IMR-90 (cell line): ENCODE data around the gene SYNE1. TPM values are rescaled to one million over a fixed set of nuclear protein-coding genes. Genes with fewer than 3 reads are reported as not detected.
A peak's percentile ranks its signal among the peaks of the same experiment; 100 is the strongest.

Experiments used
- ATAC-seq: fragments of 200-7000 bp; cut with Tn5 transposase; 2 replicates; pipeline ENCODE4 v1.9.1; 2020; ENCODE audit warnings: low read depth, mild to moderate bottlenecking, moderate library complexity
- BruUV-seq: library from RNA; stranded (reverse); fragments of 400-500 nt; replicated peaks from 2 replicates; lab custom pipeline; 2021; lab: Mats Ljungman, UMichigan
- CTCF ChIA-PET: fragments of 300-600 bp; formaldehyde crosslinking; extraction: SDS; loops from one replicate; lab custom pipeline; 2021; ENCODE audit warnings: antibody characterized with exemption; lab: Yijun Ruan, JAX
- POLR2A ChIA-PET: fragments of 300-600 bp; sonication (Branson Sonifier 250); formaldehyde crosslinking; loops from one replicate; lab custom pipeline; 2022; ENCODE audit warnings: antibody characterized with exemption; ENCODE audit not compliant: unreplicated experiment; lab: Charles Lee
- DNase-seq: peaks from one replicate; pipeline ENCODE4 v3.0.0; 2013
- H2AFZ ChIP-seq: replicated peaks from 2 replicates; pipeline ENCODE3; 2013; ENCODE audit warnings: low read length, mild to moderate bottlenecking; ENCODE audit not compliant: poor library complexity
- H2AK5ac ChIP-seq: 2 replicates; pipeline ENCODE4 v1.6.1; 2013; ENCODE audit warnings: low read depth, low read length, inconsistent platforms
- H2AK9ac ChIP-seq: replicated peaks from 2 replicates; pipeline ENCODE3; 2013; ENCODE audit warnings: mild to moderate bottlenecking, low read depth, low read length, moderate library complexity; ENCODE audit not compliant: poor library complexity
- H2BK120ac ChIP-seq: 2 replicates; pipeline ENCODE4 v1.6.1; 2013; ENCODE audit warnings: low read depth, low read length, inconsistent platforms
- H2BK15ac ChIP-seq: 3 replicates; pipeline ENCODE4 v1.6.1; 2013; ENCODE audit warnings: low read depth, low read length, inconsistent platforms
- H2BK20ac ChIP-seq: 2 replicates; pipeline ENCODE4 v1.6.1; 2013; ENCODE audit warnings: low read depth, mild to moderate bottlenecking, inconsistent platforms, low read length, moderate library complexity
- H2BK5ac ChIP-seq: 2 replicates; pipeline ENCODE4 v1.6.1; 2013; ENCODE audit warnings: mild to moderate bottlenecking, low read depth, low read length, inconsistent platforms; ENCODE audit not compliant: poor library complexity, severe bottlenecking
- H3K14ac ChIP-seq: replicated peaks from 2 replicates; pipeline ENCODE4 v1.6.1; 2013; ENCODE audit warnings: low read depth, low read length, inconsistent platforms
- H3K18ac ChIP-seq: 2 replicates; pipeline ENCODE4 v1.6.1; 2013; ENCODE audit warnings: low read depth, low read length, control low read depth
- H3K23ac ChIP-seq: 2 replicates; pipeline ENCODE4 v1.6.1; 2013; ENCODE audit warnings: low read depth, low read length, inconsistent platforms
- H3K27ac ChIP-seq: 2 replicates; pipeline ENCODE4 v1.5.1; 2013; ENCODE audit warnings: mild to moderate bottlenecking, control low read depth, low read length; ENCODE audit not compliant: insufficient read depth
- H3K27me3 ChIP-seq: 2 replicates; pipeline ENCODE4 v1.6.1; 2013; ENCODE audit warnings: low read length; ENCODE audit not compliant: control insufficient read depth, insufficient read depth
- H3K36me3 ChIP-seq: 2 replicates; pipeline ENCODE4 v1.6.1; 2013; ENCODE audit warnings: low read length, mixed read lengths; ENCODE audit not compliant: control insufficient read depth, insufficient read depth
- H3K4ac ChIP-seq: 2 replicates; pipeline ENCODE4 v1.6.1; 2013; ENCODE audit warnings: low read depth, low read length, inconsistent platforms
- H3K4me1 ChIP-seq: 2 replicates; pipeline ENCODE4 v1.6.1; 2013; ENCODE audit warnings: low read length, mixed read lengths; ENCODE audit not compliant: control insufficient read depth, insufficient read depth
- H3K4me2 ChIP-seq: 2 replicates; pipeline ENCODE4 v1.6.1; 2013; ENCODE audit warnings: low read depth, mild to moderate bottlenecking, control low read depth, low read length, moderate library complexity
- H3K4me3 ChIP-seq: 2 replicates; pipeline ENCODE4 v1.5.1; 2013; ENCODE audit warnings: low read depth, mild to moderate bottlenecking, control low read depth, low read length, moderate library complexity; ENCODE audit not compliant: insufficient read depth
- H3K56ac ChIP-seq: 2 replicates; pipeline ENCODE4 v1.6.1; 2013; ENCODE audit warnings: low read length, inconsistent platforms; ENCODE audit not compliant: insufficient read depth; ENCODE audit errors: extremely low read depth
- H3K79me1 ChIP-seq, 2 experiments: 2 replicates each; pipeline ENCODE4 v1.6.1; 2013; ENCODE audit warnings: low read length in 2 of 2, inconsistent platforms in 1 of 2, low read depth in 1 of 2
- H3K9ac ChIP-seq: 2 replicates; pipeline ENCODE4 v1.6.1; 2013; ENCODE audit warnings: low read depth, low read length, control low read depth
- H3K9me1 ChIP-seq: 2 replicates; pipeline ENCODE4 v1.6.1; 2013; ENCODE audit warnings: low read length, inconsistent platforms; ENCODE audit not compliant: insufficient read depth
- H3K9me3 ChIP-seq: 2 replicates; pipeline ENCODE4 v1.6.1; 2013; ENCODE audit warnings: low read length; ENCODE audit not compliant: control insufficient read depth, insufficient read depth
- H4K20me1 ChIP-seq: 2 replicates; pipeline ENCODE4 v1.6.1; 2013; ENCODE audit warnings: low read length, inconsistent platforms; ENCODE audit not compliant: insufficient read depth
- H4K5ac ChIP-seq: 2 replicates; pipeline ENCODE4 v1.6.1; 2013; ENCODE audit warnings: mild to moderate bottlenecking, low read depth, low read length, control low read depth
- H4K8ac ChIP-seq, 2 experiments: 2 replicates each; pipeline ENCODE4 v1.6.1; 2013; ENCODE audit warnings: low read depth in 2 of 2, low read length in 2 of 2, control low read depth in 1 of 2, inconsistent platforms in 1 of 2
- H4K91ac ChIP-seq: 2 replicates; pipeline ENCODE4 v1.6.1; 2013; ENCODE audit warnings: low read depth, low read length, inconsistent platforms; ENCODE audit not compliant: insufficient read depth
- CEBPB ChIP-seq: IDR thresholded peaks from 2 replicates; pipeline ENCODE4 v1.6.1; 2012; ENCODE audit warnings: low read depth, low read length, improper control_type of control experiment
- CTCF ChIP-seq: conservative IDR thresholded peaks from 2 replicates; pipeline ENCODE4 v1.5.1; 2012; ENCODE audit warnings: mild to moderate bottlenecking, low read depth, low read length, improper control_type of control experiment
- ELK1 ChIP-seq: fragments of 150-350 bp; IDR thresholded peaks from 2 replicates; pipeline ENCODE4 v1.6.1; 2016; ENCODE audit warnings: low read depth, mild to moderate bottlenecking, low read length, moderate library complexity, borderline replicate concordance
- FOS ChIP-seq: fragments of 150-350 bp; IDR thresholded peaks from 2 replicates; pipeline ENCODE4 v1.6.1; 2016; ENCODE audit warnings: low read depth, low read length
- MAFK ChIP-seq: IDR thresholded peaks from 2 replicates; pipeline ENCODE4 v1.6.1; 2012; ENCODE audit warnings: low read depth, low read length, improper control_type of control experiment
- MAZ ChIP-seq: IDR thresholded peaks from 2 replicates; pipeline ENCODE4 v1.6.1; 2012; ENCODE audit warnings: low read depth, mild to moderate bottlenecking, low read length, improper control_type of control experiment, moderate library complexity, borderline replicate concordance
- NFE2L2 ChIP-seq: fragments of 150-350 bp; IDR thresholded peaks from 2 replicates; pipeline ENCODE4 v1.6.1; 2016; ENCODE audit warnings: low read depth, mild to moderate bottlenecking, low read length
- RAD21 ChIP-seq: IDR thresholded peaks from 2 replicates; pipeline ENCODE4 v1.6.1; 2012; ENCODE audit warnings: low read length, improper control_type of control experiment
- RFX5 ChIP-seq: IDR thresholded peaks from 2 replicates; pipeline ENCODE4 v1.8.0; 2012; ENCODE audit warnings: low read depth, mild to moderate bottlenecking, low read length, moderate library complexity
- SMC3 ChIP-seq: fragments of 150-350 bp; IDR thresholded peaks from 2 replicates; pipeline ENCODE4 v1.6.1; 2016; ENCODE audit warnings: low read depth, mild to moderate bottlenecking, antibody characterized with exemption, low read length, moderate library complexity
- USF2 ChIP-seq: fragments of 150-350 bp; IDR thresholded peaks from 2 replicates; pipeline ENCODE4 v1.6.1; 2017; ENCODE audit warnings: mild to moderate bottlenecking, antibody characterized with exemption, low read length, low read depth
- WGBS, 2 experiments: methylation state at CpG; one replicate each; pipeline versions ENCODE4 v1.1.5 to v1.1.7; 2013; ENCODE audit warnings: missing lambda C conversion rate in 2 of 2; ENCODE audit not compliant: insufficient read length in 1 of 2; ENCODE audit errors: extremely low coverage in 2 of 2; 5-methylcytosine and 5-hydroxymethylcytosine counted together
- dilution Hi-C: fragments of 300-500 bp; cut with HindIII; formaldehyde crosslinking; loops from one replicate; pipeline ENCODE4 v1.14.3; 2018; ENCODE audit warnings: low sequenced_read_pairs; ENCODE audit not compliant: unreplicated experiment
- in situ Hi-C: fragments of 300-500 bp; cut with MboI; formaldehyde crosslinking; loops from 3 replicates; pipeline ENCODE4 v1.14.3; 2019; ENCODE audit warnings: low sequenced_read_pairs, inconsistent platforms, mixed read lengths
- intact Hi-C: fragments of 100-400 bp; cut with micrococcal nuclease; formaldehyde crosslinking; loops from 2 replicates; pipeline ENCODE4 v1.10.0; 2022
- polyA plus RNA-seq, 3 experiments: library from polyadenylated mRNA; depleted of rRNA; stranded (reverse); fragments of >200 nt; gene quantifications; 2 replicates each; pipeline ENCODE4 v1.2.3, GENCODE V29; 2012; ENCODE audit warnings: low replicate concordance in 1 of 3
- total RNA-seq: library from RNA; depleted of rRNA; stranded (reverse); fragments of >200 nt; gene quantifications from 2 replicates; pipeline ENCODE4 v1.2.3, GENCODE V29; 2012

Gene SYNE1
- total and polyA plus RNA-seq, 2 of the 4 experiments (the other 2 are of a cell fraction), result 34.1 to 159 TPM

GRCh38 chr6:152669895-152670294 lies 32.7 kb upstream of the SYNE1 start:
- ChIA-PET CTCF (interaction anchor here (1.3 kb wide), 2 partner anchors 44 to 184 kb away, joined by 3 to 6 read pairs; no protein-coding TSS in a partner anchor), POLR2A (no interaction called here)
- Histone ChIP-seq H3K27me3 (no peaks in the 10 kb centered on the region), H2BK120ac (no peak overlapping the region), H3K23ac (no peak overlapping the region), H3K4ac (no peak overlapping the region), H3K9me3 (no peaks in the 10 kb centered on the region), H3K79me1 (no peaks in the 10 kb centered on the region), H2AK5ac (no peak overlapping the region), H3K4me1 (peaks cover 2% of the 10 kb centered on the region; the same call in 1 of the 2 replicates), H3K4me3 (no peak overlapping the region), H4K8ac (no peak overlapping the region), H4K20me1 (no peaks in the 10 kb centered on the region), H3K14ac (no peak overlapping the region), H2BK15ac (no peak overlapping the region), H3K4me2 (no peak overlapping the region), H3K9me1 (peaks cover 2% of the 10 kb centered on the region; the same call in 1 of the 2 replicates), H2BK5ac (peak overlapping the region; percentile 11), H3K18ac (no peak overlapping the region), H3K27ac (no peak overlapping the region), H3K56ac (no peak overlapping the region), H4K91ac (no peak overlapping the region), H2AFZ (no peak overlapping the region), H2AK9ac (no peak overlapping the region), H3K36me3 (no peaks in the 10 kb centered on the region), H3K9ac (no peak overlapping the region), H4K5ac (no peak overlapping the region), H2BK20ac (no peak overlapping the region)
- no CpG with 5 or more reads among the region's 1 CpG for WGBS, 2 experiments
- ATAC-seq, result peak; percentile 79
- no TSS peak for BruUV-seq
- dilution Hi-C loops (no loop called here), intact Hi-C loops (loop anchor here (1.0 to 10.0 kb wide), 4 partner anchors 118 to 365 kb away; no protein-coding TSS in a partner anchor), in situ Hi-C loops (loop anchor here (10.0 kb wide), 2 partner anchors 115 to 185 kb away; no protein-coding TSS in a partner anchor)
- DNase-seq, result peak; percentile 60
- TF ChIP-seq FOS (no peak), NFE2L2 (no peak), RAD21 (peak; percentile 71), MAFK (no peak), RFX5 (no peak), ELK1 (no peak), SMC3 (peak; percentile 49), MAZ (no peak), CTCF (peak; percentile 65), USF2 (no peak), CEBPB (no peak)
